A549 (cell line): ENCODE results near the gene FLG2.

ENCODE experiments used
- CEBPB ChIP-seq, 2 experiments: fragments of >200 bp in 1 of 2; sonication (Bioruptor Twin) in 1 of 2; formaldehyde crosslinking in 1 of 2; IDR thresholded peaks; 2 replicates each; pipeline ENCODE4 v1.6.1; 2012 to 2016
- CTCF ChIP-seq: fragments of >200 bp; sonication (Bioruptor Twin); formaldehyde crosslinking; IDR thresholded peaks from 3 replicates; pipeline ENCODE4 v1.5.1; 2016
- ELK1 ChIP-seq: fragments of 150-350 bp; IDR thresholded peaks from 2 replicates; pipeline ENCODE4 v1.6.1; 2014; ENCODE audit warnings: low read depth, mild to moderate bottlenecking, low read length
- HOXA7 ChIP-seq: fragments of 250-450 bp; sonication (Bioruptor Pico); IDR thresholded peaks from 2 replicates; pipeline ENCODE4 v1.5.0; 2020; ENCODE audit warnings: mild to moderate bottlenecking, moderate library complexity
- MAX ChIP-seq: IDR thresholded peaks from 2 replicates; pipeline ENCODE4 v1.6.1; 2012
- MAZ ChIP-seq: fragments of 150-350 bp; IDR thresholded peaks from 2 replicates; pipeline ENCODE4 v1.6.1; 2014; ENCODE audit warnings: antibody characterized with exemption, low read depth, low read length, borderline replicate concordance
- POLR2A ChIP-seq: IDR thresholded peaks from 2 replicates; pipeline ENCODE4 v1.6.1; 2012; ENCODE audit warnings: mild to moderate bottlenecking, low read length
- RAD21 ChIP-seq, 2 experiments: fragments of >200 bp in 1 of 2; sonication (Bioruptor Twin) in 1 of 2; formaldehyde crosslinking in 1 of 2; IDR thresholded peaks in 1 of 2; conservative IDR thresholded peaks in 1 of 2; 2 replicates in 1 of 2; 3 replicates in 1 of 2; pipeline ENCODE4 v1.6.1; 2012 to 2018; ENCODE audit warnings: inconsistent platforms in 1 of 2
- ZC3H11A ChIP-seq: fragments of 450-650 bp; IDR thresholded peaks from 2 replicates; pipeline ENCODE4 v1.6.1; 2014; ENCODE audit warnings: antibody characterized with exemption, mild to moderate bottlenecking

- no peak for TF ChIP-seq CTCF
- TF ChIP-seq HOXA7 (CRISPR knock-in tag), result no peak
- TF ChIP-seq RAD21 (conservative IDR thresholded peaks at IDR 0.05 in 1 of 2, IDR thresholded peaks at IDR 0.05 in 1 of 2), result no peak
- TF ChIP-seq ELK1, result no peak
- TF ChIP-seq POLR2A, result no peak
- TF ChIP-seq MAX, result no peak
- no peak for TF ChIP-seq CEBPB (IDR thresholded peaks at IDR 0.05)
- TF ChIP-seq MAZ, result no peak
- TF ChIP-seq ZC3H11A, result no peak
Measured at GRCh38 chr1:152356736-152357135, 3.1 kb downstream of the FLG2 start.
